Regular cardiac myocyte (primary cell): ENCODE data around the gene PET117. TPM values are rescaled to one million over a fixed set of nuclear protein-coding genes. Genes with fewer than 3 reads are reported as not detected.

Source experiments
- total RNA-seq: library from RNA; depleted of rRNA; stranded (reverse); fragments of >200 nt; gene quantifications from 2 replicates; pipeline ENCODE4 v1.2.3, GENCODE V29; 2014

The PET117 gene, protein sequence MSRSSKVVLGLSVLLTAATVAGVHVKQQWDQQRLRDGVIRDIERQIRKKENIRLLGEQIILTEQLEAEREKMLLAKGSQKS
- 9.9 and 11.7 TPM in 2 replicates for total RNA-seq

DNA sequence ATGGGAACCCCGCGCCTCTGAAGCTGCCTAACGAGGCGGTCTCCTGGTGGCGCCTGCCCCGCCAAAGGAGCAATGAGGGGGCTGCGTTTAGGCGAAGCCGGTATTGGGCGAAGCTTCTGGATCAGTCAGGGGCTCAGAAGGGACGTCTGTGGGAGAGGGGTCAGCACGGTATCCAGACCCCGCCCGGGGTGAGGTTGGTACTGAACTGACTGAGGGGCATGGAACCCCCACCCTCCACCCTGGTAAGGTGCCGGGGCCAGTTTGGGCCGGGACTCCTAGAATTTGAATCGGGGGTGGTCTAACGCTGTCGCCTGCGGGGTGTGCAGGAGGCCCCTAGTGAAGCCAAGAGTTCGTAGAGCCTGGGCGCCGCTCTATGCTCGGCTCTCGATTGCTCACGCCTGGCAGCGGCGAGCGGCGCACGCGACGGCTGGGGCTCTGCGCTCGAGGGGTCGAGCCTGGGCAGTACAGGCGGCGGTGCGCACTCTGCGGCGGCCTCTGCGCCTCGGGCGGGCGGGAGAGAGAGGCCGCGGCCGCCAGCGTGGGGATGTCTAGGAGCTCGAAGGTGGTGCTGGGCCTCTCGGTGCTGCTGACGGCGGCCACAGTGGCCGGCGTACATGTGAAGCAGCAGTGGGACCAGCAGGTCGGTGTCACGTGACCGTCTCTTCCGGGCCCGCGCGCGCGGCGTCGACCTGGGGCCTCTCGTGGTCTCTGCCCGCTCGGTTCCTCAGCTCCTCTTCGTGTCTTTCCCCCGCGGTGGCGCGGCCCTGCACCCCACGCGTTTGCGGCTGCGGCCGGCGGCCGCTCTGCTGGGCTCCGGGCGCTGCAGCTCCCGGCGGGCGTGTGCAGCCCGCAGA lies at the start of gene PET117, which contains the start of gene KAT14:
PET117 (plus strand) TSS at position 452 of the 854 bp plus-strand sequence; CDS start at position 545, 93 bp downstream.
KAT14 (plus strand) TSS at position 452 of the 854 bp plus-strand sequence. CDS start 4,798 bp downstream, outside the sequence.

Other genes with a start within 250 kb of the PET117 start
- 78.1 and 118 TPM in 2 replicates for gene SNX5, start 169.1 kb upstream of the PET117 start, total RNA-seq
- 5.1 and 13.0 TPM in 2 replicates for gene MGME1, start 168.8 kb upstream of the PET117 start, total RNA-seq
- not detected in 2 replicates for gene OVOL2, start 79.9 kb upstream of the PET117 start, total RNA-seq
- 11.5 and 11.8 TPM in 2 replicates for gene KAT14, start within 50 bp of the PET117 start, total RNA-seq
- gene ZNF133, start 150.7 kb downstream of the PET117 start, total RNA-seq, result 19.2 and 25.4 TPM in 2 replicates